HepG2 (cell line): Measurements from ENCODE around the gene LYZ. TPM values are rescaled to one million over a fixed set of nuclear protein-coding genes. Genes with fewer than 3 reads are reported as not detected.

Experiments used
- AGO2 ChIP-seq: fragments of 200-400 bp; formaldehyde crosslinking; optimal IDR thresholded peaks from 2 replicates; pipeline ENCODE3; 2017; ENCODE audit warnings: mild to moderate bottlenecking, low read depth, low read length, moderate library complexity
- ASH2L ChIP-seq: fragments of 300-600, 200-600 bp; sonication (generic); IDR thresholded peaks from 2 replicates; pipeline ENCODE4 v1.7.0; 2017; ENCODE audit warnings: low read depth, mild to moderate bottlenecking, moderate library complexity, mixed read lengths, low read length; ENCODE audit not compliant: insufficient read length
- CREB1 ChIP-seq, 2 experiments: fragments of 450-650 bp in 1 of 2; IDR thresholded peaks; 2 replicates each; pipeline ENCODE4 v1.6.1; 2016 to 2017; ENCODE audit warnings: control low read depth in 1 of 2, mild to moderate bottlenecking in 1 of 2, missing compliant biosample characterization in 1 of 2, missing genetic modification characterization in 1 of 2
- DR1 ChIP-seq: sonication (generic); formaldehyde crosslinking; IDR thresholded peaks from 2 replicates; pipeline ENCODE4 v1.8.0; 2021; ENCODE audit warnings: mild to moderate bottlenecking, missing genetic modification reagents, inconsistent platforms
- ELF3 ChIP-seq: IDR thresholded peaks from 2 replicates; pipeline ENCODE4 v1.6.1; 2016; ENCODE audit warnings: missing genetic modification reagents, missing compliant biosample characterization
- FOSL2 ChIP-seq: sonication (generic); formaldehyde crosslinking; IDR thresholded peaks from 2 replicates; pipeline ENCODE4 v1.4.0; 2020; ENCODE audit warnings: missing genetic modification reagents
- KDM2A ChIP-seq: sonication (generic); formaldehyde crosslinking; IDR thresholded peaks from 2 replicates; pipeline ENCODE4 v1.4.0; 2020; ENCODE audit warnings: low read depth, missing genetic modification reagents, borderline replicate concordance
- KDM5B ChIP-seq: sonication (generic); formaldehyde crosslinking; IDR thresholded peaks from 2 replicates; pipeline ENCODE4 v1.4.0; 2020; ENCODE audit warnings: missing genetic modification reagents, mild to moderate bottlenecking, borderline replicate concordance
- KLF16 ChIP-seq, 2 experiments: sonication (generic) in 1 of 2; formaldehyde crosslinking in 1 of 2; IDR thresholded peaks; 2 replicates each; pipeline versions ENCODE4 v1.6.1 to v1.8.0; 2016 to 2023; ENCODE audit warnings: missing genetic modification reagents in 2 of 2, missing compliant biosample characterization in 1 of 2
- MLLT10 ChIP-seq: sonication (generic); formaldehyde crosslinking; IDR thresholded peaks from 2 replicates; pipeline ENCODE4 v1.4.0; 2020; ENCODE audit warnings: missing genetic modification reagents
- NFYC ChIP-seq: IDR thresholded peaks from 2 replicates; pipeline ENCODE4 v1.6.1; 2016; ENCODE audit warnings: missing genetic modification reagents, missing compliant biosample characterization
- NR2F1 ChIP-seq, 2 experiments: fragments of 450-650 bp in 1 of 2; formaldehyde crosslinking in 1 of 2; IDR thresholded peaks; 2 replicates each; pipeline versions ENCODE4 v1.5.0 to v1.6.1; 2016 to 2020; ENCODE audit warnings: mild to moderate bottlenecking in 1 of 2, missing compliant biosample characterization in 1 of 2, missing genetic modification reagents in 1 of 2, moderate library complexity in 1 of 2
- NR2F6 ChIP-seq, 2 experiments: IDR thresholded peaks; 2 replicates each; pipeline ENCODE4 v1.6.1; 2016; ENCODE audit warnings: antibody characterized with exemption in 1 of 2, mild to moderate bottlenecking in 1 of 2
- SAP130 ChIP-seq: IDR thresholded peaks from 2 replicates; pipeline ENCODE4 v1.6.1; 2016; ENCODE audit warnings: low read depth
- TERF1 ChIP-seq: sonication (generic); formaldehyde crosslinking; IDR thresholded peaks from 2 replicates; pipeline ENCODE4 v1.8.0; 2022; ENCODE audit warnings: mild to moderate bottlenecking, missing genetic modification reagents, moderate library complexity
- ZNF292 ChIP-seq: sonication (generic); formaldehyde crosslinking; IDR thresholded peaks from 2 replicates; pipeline ENCODE4 v1.8.1; 2022; ENCODE audit warnings: mild to moderate bottlenecking, low read depth, missing genetic modification reagents, borderline replicate concordance
- ZNF569 ChIP-seq: sonication (generic); formaldehyde crosslinking; IDR thresholded peaks from 2 replicates; pipeline ENCODE4 v1.5.0; 2020; ENCODE audit warnings: mild to moderate bottlenecking, missing genetic modification reagents, moderate library complexity, borderline replicate concordance
- ZNF670 ChIP-seq: sonication (generic); formaldehyde crosslinking; IDR thresholded peaks from 2 replicates; pipeline ENCODE4 v1.8.0; 2022; ENCODE audit warnings: mild to moderate bottlenecking, missing genetic modification reagents, borderline replicate concordance
- ZNF678 ChIP-seq: sonication (generic); formaldehyde crosslinking; IDR thresholded peaks from 2 replicates; pipeline ENCODE4 v1.4.0; 2020; ENCODE audit warnings: mild to moderate bottlenecking, missing genetic modification reagents
- ZSCAN31 ChIP-seq: sonication (generic); formaldehyde crosslinking; IDR thresholded peaks from 2 replicates; pipeline ENCODE4 v1.5.0; 2020; ENCODE audit warnings: low read depth, mild to moderate bottlenecking, missing genetic modification reagents
- ZSCAN9 ChIP-seq: IDR thresholded peaks from 2 replicates; pipeline ENCODE4 v1.6.1; 2016; ENCODE audit warnings: borderline replicate concordance
- polyA plus RNA-seq, 8 experiments: library from polyadenylated mRNA; depleted of rRNA in 3 of 8; stranded (reverse) in 7 of 8; unstranded in 1 of 8; fragments of >200 nt; fragmentation: Illumina TruSeq in 4 of 8; extraction: Trizol in 4 of 8; gene quantifications; 2 replicates each; pipeline versions ENCODE4 v1.2.1 to v1.2.3, GENCODE V29; 2011 to 2016; ENCODE audit warnings: low read depth in 4 of 8, missing spikeins in 1 of 8, mixed read lengths in 1 of 8; ENCODE audit not compliant: insufficient read depth in 1 of 8
- total RNA-seq, 5 experiments: library from RNA; depleted of rRNA; stranded (reverse); fragments of >200 nt; fragmentation: Illumina TruSeq; extraction: Trizol; gene quantifications; 2 replicates each; pipeline ENCODE4 v1.2.3, GENCODE V29; 2016; ENCODE audit warnings: low read depth in 1 of 5
- TF ChIP-seq, protein P1 (sequence below): sonication (generic); formaldehyde crosslinking; IDR thresholded peaks from 2 replicates; pipeline ENCODE4 v1.8.0; 2022; ENCODE audit warnings: missing genetic modification reagents, mild to moderate bottlenecking, moderate library complexity, borderline replicate concordance
- TF ChIP-seq, protein P2 (sequence below): sonication (generic); formaldehyde crosslinking; IDR thresholded peaks from 2 replicates; pipeline ENCODE4 v1.5.0; 2020; ENCODE audit warnings: mild to moderate bottlenecking, missing genetic modification reagents

The LYZ gene
- total and polyA plus RNA-seq, 2 of the 13 experiments (the other 11 are each of a cell fraction or from before 2014, with no cell fraction given): 1,788 to 2,054 TPM

- no peak for TF ChIP-seq KDM2A (CRISPR knock-in tag)
- no peak for TF ChIP-seq ZNF292 (CRISPR knock-in tag)
- TF ChIP-seq SAP130 (CRISPR knock-in tag): peak; percentile 97
- peak; percentile 83 for TF ChIP-seq ZSCAN31 (CRISPR knock-in tag)
- TF ChIP-seq ZNF670 (CRISPR knock-in tag): peak; percentile 65; the same call in 1 of the 2 replicates
- TF ChIP-seq NR2F1 (CRISPR knock-in tag; IDR thresholded peaks at IDR 0.05): 0 out of 4 replicates have a peak, but pooled peaks have one; percentile 15 to 35
- TF ChIP-seq FOSL2 (CRISPR knock-in tag): peak; percentile 68
- peak; percentile 43 for TF ChIP-seq AGO2
- peak; percentile 83 for TF ChIP-seq NR2F6 (IDR thresholded peaks at IDR 0.05)
- TF ChIP-seq NR2F6 (CRISPR knock-in tag; IDR thresholded peaks at IDR 0.05): peak; percentile 88
- peak; percentile 84; the same call in 1 of the 2 replicates for TF ChIP-seq MLLT10 (CRISPR knock-in tag)
- TF ChIP-seq ZNF569: no peak
- TF ChIP-seq CREB1 (IDR thresholded peaks at IDR 0.05): no peak
- peak; percentile 65 for TF ChIP-seq CREB1 (CRISPR knock-in tag; IDR thresholded peaks at IDR 0.05)
- TF ChIP-seq ZSCAN9 (CRISPR knock-in tag): peak; percentile 42; the same call in 1 of the 2 replicates
- TF ChIP-seq ZNF678 (CRISPR knock-in tag): no peak
- TF ChIP-seq KLF16 (CRISPR knock-in tag; IDR thresholded peaks at IDR 0.05): peak in 1 of 2 experiments; percentile 92; a peak in 2 of 4 replicates
- TF ChIP-seq KDM5B: no peak
- TF ChIP-seq DR1 (CRISPR knock-in tag): peak; percentile 78
- no peak for TF ChIP-seq TERF1 (CRISPR knock-in tag)
- TF ChIP-seq ELF3: peak; percentile 100
- TF ChIP-seq, protein P1, sequence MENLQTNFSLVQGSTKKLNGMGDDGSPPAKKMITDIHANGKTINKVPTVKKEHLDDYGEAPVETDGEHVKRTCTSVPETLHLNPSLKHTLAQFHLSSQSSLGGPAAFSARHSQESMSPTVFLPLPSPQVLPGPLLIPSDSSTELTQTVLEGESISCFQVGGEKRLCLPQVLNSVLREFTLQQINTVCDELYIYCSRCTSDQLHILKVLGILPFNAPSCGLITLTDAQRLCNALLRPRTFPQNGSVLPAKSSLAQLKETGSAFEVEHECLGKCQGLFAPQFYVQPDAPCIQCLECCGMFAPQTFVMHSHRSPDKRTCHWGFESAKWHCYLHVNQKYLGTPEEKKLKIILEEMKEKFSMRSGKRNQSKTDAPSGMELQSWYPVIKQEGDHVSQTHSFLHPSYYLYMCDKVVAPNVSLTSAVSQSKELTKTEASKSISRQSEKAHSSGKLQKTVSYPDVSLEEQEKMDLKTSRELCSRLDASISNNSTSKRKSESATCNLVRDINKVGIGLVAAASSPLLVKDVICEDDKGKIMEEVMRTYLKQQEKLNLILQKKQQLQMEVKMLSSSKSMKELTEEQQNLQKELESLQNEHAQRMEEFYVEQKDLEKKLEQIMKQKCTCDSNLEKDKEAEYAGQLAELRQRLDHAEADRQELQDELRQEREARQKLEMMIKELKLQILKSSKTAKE: peak; percentile 62; the same call in 1 of the 2 replicates
- TF ChIP-seq, protein P2, sequence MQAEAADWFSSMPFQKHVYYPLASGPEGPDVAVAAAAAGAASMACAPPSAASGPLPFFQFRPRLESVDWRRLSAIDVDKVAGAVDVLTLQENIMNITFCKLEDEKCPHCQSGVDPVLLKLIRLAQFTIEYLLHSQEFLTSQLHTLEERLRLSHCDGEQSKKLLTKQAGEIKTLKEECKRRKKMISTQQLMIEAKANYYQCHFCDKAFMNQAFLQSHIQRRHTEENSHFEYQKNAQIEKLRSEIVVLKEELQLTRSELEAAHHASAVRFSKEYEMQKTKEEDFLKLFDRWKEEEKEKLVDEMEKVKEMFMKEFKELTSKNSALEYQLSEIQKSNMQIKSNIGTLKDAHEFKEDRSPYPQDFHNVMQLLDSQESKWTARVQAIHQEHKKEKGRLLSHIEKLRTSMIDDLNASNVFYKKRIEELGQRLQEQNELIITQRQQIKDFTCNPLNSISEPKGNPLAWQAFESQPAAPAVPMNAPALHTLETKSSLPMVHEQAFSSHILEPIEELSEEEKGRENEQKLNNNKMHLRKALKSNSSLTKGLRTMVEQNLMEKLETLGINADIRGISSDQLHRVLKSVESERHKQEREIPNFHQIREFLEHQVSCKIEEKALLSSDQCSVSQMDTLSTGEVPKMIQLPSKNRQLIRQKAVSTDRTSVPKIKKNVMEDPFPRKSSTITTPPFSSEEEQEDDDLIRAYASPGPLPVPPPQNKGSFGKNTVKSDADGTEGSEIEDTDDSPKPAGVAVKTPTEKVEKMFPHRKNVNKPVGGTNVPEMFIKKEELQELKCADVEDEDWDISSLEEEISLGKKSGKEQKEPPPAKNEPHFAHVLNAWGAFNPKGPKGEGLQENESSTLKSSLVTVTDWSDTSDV (CRISPR knock-in tag): no peak
- TF ChIP-seq ASH2L: peak; percentile 54
- peak; percentile 50; the same call in 1 of the 2 replicates for TF ChIP-seq NFYC (CRISPR knock-in tag)
These were observed at the start of gene LYZ (continued) for GRCh38 chr12:69348162-69348938.
